C4-2B (cell line): ENCODE data around the gene ZBTB7B.
A peak's percentile ranks its signal among the peaks of the same experiment; 100 is the strongest.
"Not testable (repeated sequence)": the region's sequence is repeated elsewhere in the genome, so short reads cannot be mapped to it uniquely, and the experiment has no call there.

Source experiments
- H3K27ac ChIP-seq: fragments of 450-650 bp; 2 replicates; pipeline ENCODE4 v1.5.1; 2017
- ZFX ChIP-seq: fragments of 450-650 bp; IDR thresholded peaks from 2 replicates; pipeline ENCODE4 v1.6.1; 2017
- TF ChIP-seq, protein P1 (sequence below): fragments of 450-650 bp; conservative IDR thresholded peaks from 2 replicates; pipeline ENCODE4 v1.5.1; 2017; ENCODE audit warnings: mild to moderate bottlenecking

The ZBTB7B gene

DNA sequence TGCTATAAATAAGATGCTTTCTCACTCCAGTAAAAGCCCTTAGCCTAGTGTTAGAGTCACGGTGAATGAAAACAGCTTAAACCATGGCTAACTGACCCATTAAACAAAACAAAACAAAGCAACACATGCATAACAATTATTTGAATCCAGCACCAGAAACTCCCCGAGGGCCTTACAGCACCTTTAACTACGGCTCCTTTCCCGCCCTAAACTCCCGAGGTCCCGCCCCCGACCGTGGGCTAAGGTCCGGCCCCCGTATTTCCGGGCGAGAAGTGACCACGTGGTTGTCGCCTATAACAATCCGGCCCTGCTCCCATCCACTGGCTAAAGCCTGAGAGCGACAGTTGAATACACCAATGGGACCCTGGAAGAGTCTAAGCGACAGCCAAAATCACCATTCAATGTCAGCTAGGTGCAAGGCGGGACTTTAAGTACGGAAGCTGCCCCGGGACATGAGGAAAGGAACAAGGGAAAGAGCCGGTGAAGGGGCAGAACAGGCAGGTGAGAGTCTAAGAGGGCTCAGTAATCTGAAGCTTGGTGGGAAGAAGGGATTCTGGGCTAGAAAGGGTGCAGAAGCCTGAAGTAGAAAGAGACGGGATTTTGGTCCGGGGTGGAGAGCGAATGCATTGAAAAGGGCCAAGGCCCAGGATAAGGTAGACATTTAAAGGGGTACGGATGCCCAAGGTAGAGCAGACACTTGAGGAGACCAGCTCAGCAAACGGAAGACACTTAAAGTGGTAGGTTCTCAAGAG, 19.5 kb upstream of the ZBTB7B start, which contains the start of gene FLAD1:
Gene FLAD1, plus strand, starts transcription at position 448 of the 752 bp plus-strand sequence. CDS start 351 bp downstream, outside the sequence.
- TF ChIP-seq, protein P1, sequence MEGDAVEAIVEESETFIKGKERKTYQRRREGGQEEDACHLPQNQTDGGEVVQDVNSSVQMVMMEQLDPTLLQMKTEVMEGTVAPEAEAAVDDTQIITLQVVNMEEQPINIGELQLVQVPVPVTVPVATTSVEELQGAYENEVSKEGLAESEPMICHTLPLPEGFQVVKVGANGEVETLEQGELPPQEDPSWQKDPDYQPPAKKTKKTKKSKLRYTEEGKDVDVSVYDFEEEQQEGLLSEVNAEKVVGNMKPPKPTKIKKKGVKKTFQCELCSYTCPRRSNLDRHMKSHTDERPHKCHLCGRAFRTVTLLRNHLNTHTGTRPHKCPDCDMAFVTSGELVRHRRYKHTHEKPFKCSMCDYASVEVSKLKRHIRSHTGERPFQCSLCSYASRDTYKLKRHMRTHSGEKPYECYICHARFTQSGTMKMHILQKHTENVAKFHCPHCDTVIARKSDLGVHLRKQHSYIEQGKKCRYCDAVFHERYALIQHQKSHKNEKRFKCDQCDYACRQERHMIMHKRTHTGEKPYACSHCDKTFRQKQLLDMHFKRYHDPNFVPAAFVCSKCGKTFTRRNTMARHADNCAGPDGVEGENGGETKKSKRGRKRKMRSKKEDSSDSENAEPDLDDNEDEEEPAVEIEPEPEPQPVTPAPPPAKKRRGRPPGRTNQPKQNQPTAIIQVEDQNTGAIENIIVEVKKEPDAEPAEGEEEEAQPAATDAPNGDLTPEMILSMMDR, result no peak
- TF ChIP-seq ZFX, result no peak
- H3K27ac ChIP-seq, result peak within 1 kb of the TSS; percentile 82

DNA sequence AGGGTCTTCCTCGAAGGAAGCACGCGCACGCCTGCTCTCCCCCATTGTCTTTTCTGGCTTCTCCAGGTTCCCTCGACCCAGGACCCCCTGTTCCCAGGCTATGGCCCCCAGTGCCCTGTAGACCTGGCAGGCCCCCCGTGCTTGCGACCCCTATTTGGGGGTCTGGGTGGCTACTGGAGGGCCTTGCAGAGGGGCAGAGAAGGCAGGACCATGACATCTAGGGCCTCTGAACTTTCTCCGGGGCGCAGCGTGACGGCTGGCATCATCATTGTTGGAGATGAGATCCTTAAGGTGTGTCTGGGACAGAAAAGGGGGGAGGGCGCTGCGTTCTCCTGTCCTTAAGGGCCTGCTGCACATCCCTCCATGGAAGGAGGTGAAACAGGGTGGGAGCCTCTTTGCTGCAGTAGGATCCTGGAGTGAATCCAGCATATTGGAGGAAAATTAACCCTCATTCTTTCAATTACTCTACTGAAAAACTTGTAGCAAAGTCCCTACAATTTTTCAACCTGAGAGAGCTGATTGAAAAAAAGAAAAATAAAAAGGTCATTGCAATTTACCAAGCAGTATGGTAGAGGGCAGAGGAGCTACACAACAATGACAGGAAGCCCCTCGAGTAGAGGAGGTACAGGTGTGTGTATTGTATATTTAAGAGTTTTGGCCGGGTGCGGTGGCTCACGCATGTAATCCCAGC, 18.7 kb upstream of the ZBTB7B start:
- no peak for TF ChIP-seq ZFX
- TF ChIP-seq, protein P1, result no peak
- peak overlapping the region; percentile 82 for H3K27ac ChIP-seq

DNA sequence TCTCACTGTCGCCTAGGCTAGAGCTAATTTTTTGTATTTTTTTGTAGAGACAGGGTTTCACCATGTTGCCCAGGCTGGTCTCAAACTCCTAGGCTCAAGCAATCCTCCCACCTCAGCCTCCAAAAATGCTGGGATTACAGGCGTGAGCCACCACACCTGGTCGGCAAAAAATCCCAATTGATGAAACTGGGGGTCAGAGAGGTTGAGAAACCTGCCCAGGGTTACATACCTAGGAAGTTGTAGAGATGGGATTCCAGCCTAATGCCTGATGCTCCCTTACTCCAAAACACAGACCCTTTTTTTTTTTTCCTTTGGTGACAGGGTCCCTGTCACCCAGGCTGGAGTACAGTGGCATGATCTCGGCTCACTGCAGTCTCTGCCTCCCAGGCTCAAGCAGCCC, 15.9 kb upstream of the ZBTB7B start:
- H3K27ac ChIP-seq, result not testable (repeated sequence)

DNA sequence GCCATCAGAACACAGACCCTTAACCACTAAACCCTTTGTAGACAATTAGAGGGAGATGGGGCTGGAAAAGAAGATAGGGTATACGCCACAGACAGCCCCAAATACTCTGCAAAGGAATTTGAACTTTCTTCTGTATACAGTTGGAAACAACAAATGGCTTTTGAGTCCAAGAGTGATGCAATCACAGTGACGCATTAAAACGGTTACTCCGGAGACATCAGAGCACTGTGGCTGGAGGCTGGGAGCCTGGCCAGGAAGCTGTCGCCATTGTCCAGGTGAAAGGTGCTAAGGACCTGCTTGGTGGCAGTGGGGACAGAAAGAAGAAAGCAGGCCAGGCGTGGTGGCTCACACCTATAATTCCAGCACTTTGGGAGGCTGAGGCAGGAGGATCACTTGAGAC, 15.3 kb upstream of the ZBTB7B start:
- TF ChIP-seq ZFX, result no peak
- TF ChIP-seq, protein P1, result no peak
- H3K27ac ChIP-seq, result no peak overlapping the region

DNA sequence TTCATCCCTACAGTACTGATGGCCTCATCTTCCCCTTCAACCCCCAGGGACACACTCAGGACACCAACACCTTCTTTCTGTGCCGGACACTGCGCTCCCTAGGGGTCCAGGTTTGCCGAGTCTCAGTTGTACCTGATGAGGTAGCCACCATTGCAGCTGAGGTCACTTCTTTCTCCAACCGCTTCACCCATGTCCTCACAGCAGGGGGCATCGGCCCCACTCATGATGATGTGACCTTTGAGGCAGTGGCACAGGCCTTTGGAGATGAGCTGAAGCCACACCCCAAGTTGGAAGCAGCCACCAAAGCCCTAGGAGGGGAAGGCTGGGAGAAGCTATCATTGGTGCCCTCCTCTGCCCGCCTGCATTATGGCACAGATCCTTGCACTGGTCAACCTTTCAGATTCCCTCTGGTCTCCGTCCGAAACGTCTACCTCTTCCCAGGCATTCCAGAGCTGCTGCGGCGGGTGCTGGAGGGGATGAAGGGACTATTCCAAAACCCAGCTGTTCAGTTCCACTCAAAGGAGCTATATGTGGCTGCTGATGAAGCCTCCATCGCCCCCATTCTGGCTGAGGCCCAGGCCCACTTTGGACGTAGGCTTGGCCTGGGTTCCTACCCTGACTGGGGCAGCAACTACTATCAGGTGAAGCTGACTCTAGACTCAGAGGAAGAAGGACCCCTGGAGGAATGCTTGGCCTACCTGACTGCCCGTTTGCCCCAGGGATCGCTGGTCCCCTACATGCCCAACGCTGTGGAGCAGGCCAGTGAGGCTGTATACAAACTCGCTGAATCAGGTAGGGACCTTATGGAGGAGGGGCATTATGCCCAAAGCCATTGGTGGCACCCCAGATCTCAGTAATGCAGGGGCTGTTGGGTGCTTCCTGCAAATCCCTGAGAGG, 14.3 kb upstream of the ZBTB7B start:
- H3K27ac ChIP-seq, result no peak overlapping the region

DNA sequence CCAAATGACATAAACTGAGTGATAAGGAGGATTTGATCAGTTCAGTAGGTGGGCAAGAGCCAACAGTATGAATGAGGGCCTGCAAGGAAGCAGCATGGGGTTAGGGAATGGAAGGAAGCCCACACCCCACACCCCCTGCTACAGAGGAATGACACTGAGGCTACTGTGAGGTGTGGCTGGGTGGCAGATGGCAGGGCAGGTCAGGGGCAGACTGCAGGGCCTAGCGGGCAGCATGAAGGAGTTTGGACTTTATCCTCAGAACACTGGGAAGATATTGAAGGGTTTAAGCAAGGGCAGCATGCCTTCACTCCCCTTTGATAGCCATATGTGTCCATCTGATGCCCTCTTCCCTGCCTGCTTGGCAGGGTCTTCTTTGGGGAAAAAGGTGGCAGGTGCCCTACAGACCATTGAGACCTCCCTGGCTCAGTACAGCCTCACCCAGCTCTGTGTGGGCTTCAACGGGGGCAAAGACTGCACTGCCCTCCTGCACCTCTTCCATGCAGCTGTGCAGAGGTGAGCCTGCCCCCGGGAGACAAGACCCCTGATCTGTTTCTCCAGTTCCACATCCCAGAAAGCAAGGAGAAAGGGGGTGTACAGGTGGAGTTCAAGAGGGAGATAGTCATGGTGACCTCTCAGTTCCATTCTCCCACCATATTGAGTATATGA, 13.3 kb upstream of the ZBTB7B start:
- TF ChIP-seq, protein P1, result no peak
- no peak for TF ChIP-seq ZFX
- H3K27ac ChIP-seq, result no peak overlapping the region

More for the DNA sequence above, 14.3 kb upstream of the ZBTB7B start:
- TF ChIP-seq, protein P1, result no peak
- TF ChIP-seq ZFX, result no peak

DNA sequence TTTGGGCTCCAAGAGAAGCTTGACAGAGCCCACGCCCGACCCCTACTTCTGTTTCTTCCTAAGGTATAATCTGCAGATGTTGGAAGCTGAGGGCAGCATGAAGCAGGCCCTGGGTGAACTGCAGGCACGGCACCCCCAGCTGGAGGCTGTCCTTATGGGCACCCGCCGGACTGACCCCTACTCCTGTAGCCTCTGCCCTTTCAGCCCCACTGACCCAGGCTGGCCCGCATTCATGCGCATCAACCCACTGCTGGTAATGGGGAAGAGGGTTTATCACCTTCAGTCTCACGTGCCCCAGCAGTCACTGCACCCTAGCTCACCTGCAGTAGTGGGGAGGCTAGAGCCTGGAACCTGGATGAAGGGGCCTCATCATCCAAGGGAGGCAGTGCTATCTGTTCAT, 12.3 kb upstream of the ZBTB7B start:
- no peak overlapping the region for H3K27ac ChIP-seq
- TF ChIP-seq, protein P1, result no peak
- no peak for TF ChIP-seq ZFX
